HG03025 (cell line): Measurements from ENCODE around the gene PKNOX2.

Source experiments
- ATAC-seq: cut with Tn5 transposase; IDR thresholded peaks from one replicate; pipeline ENCODE4 v1.9.1; 2021; ENCODE audit warnings: mild to moderate bottlenecking, moderate library complexity; ENCODE audit not compliant: unreplicated experiment, low FRiP score

The PKNOX2 gene

DNA sequence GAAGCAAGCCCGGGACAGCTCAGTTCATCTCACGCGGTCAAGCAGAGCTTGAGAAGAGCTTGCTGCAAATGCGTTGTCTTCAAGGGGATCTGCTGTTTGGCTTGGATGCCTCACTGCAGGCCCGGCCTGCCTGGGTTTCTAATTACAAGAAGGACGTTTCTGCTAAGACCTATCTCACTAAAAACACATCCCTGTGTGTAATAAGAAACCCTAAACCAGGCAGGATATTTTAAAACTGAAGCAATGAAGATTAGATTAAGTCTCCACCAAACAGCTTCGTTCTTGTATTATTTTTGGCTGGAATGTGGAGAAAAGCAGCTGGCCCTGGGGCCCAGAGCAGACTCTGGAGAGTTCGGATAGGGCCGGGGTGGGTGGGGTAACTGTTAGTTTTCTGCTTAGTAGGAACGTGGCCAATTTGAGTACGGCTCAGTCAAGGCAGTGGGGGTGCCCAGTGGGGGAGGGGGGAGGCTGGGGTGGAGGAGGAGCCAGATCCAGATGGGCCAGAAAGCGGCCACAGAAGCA is 6.0 kb downstream of the PKNOX2 start:
- no peak for ATAC-seq

DNA sequence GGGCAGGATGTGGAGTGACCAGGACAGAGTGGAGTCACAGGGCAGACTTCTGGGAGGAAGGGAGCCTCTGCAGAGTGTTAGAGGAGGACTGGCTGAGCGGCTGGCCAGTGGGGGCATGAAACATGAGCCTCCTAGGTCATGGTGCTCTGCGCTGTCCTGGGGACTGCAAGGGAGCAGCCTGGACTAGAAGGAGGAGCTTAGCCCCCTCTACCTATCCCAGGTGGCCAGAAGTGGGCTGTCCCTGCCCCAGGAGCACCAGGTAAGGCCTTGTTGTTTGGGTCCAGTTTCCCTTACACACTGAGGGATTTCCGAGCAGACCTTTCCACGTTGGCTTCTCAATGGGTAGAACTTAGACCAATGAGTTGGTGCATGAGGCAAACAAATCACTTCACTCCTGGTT is 7.4 kb downstream of the PKNOX2 start:
- ATAC-seq = no peak

DNA sequence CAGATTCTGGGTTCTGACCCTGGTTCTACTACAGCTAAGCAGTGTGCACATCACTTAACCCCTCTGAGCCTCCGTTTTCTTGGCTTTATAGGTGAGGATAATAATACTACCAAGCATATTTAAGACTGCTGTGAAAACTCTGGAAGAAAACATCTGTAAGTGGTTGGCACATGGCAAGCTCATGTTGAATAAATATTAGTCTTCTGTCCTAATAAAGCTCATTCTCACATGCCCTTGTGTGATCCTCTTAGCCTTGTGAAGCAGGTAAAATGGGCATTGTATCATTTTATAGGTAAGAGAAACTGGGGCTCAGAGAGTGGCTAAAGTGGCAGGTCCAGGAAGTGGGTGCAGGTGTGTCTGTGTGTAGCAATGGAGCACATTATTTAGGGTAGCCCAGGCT is 8.5 kb downstream of the PKNOX2 start:
- ATAC-seq = no peak

DNA sequence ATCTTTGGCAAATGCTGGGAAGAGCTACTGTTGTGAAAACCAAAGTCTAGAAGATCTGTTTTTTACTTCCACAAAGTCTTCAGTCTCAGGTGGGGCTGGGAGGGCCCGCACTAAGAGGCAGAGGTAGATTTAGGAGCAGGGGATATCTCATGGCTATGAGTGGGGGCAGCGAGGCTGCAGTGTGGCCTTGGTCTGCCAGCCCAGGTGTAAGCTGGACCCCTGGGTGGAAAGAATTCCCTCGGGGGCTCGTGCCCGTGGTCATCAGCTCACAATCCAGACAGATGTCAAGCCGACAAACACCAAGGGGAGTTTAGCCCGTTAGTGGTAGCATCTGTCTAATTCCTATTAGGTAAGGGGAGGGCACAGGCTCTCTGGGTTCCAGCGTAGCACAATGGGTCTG is 9.0 kb downstream of the PKNOX2 start:
- ATAC-seq = no peak

DNA sequence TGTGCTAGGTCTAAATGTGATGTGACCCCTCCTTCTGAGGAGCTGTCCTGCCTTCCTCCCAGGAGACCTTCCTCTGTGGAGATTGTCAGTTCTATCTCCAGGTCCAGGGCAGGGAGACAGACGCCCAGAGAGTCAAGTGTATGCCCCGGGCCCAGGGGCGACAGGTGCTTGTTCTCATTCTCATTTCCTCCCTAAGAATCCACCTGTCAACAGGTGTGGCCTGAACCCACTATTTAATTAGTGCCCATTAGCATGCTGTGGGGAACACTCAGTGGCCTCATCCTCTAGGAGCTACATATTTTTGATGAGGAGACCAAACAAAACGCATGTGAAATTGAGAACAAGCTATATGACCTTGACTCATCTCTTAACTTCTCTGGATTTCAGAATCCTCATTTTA is 9.5 kb downstream of the PKNOX2 start:
- no peak for ATAC-seq

- ATAC-seq = no peak
These were observed 10.1 kb downstream of the PKNOX2 start for GRCh38 chr11:125174686-125175085.

DNA sequence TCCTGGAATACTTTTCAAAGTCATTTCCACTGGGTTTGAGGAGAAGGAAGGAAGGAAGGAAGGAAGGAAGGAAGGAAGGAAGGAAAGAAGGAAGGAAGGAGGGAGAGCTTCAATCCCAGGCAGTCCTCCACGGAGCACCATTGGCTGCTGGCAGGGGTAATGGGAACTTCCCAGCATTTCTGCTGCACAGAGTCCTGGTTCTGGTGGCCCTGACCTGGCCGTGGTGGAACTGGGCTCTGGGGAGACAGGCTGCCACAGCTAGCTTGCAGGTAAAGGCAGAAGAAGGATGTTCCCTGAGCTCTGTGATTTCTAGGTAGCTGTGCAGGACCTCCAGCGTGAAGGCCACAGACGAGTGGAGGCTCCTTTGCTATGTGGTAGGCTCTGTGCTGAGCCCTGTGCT is 10.6 kb downstream of the PKNOX2 start:
- no peak for ATAC-seq

DNA sequence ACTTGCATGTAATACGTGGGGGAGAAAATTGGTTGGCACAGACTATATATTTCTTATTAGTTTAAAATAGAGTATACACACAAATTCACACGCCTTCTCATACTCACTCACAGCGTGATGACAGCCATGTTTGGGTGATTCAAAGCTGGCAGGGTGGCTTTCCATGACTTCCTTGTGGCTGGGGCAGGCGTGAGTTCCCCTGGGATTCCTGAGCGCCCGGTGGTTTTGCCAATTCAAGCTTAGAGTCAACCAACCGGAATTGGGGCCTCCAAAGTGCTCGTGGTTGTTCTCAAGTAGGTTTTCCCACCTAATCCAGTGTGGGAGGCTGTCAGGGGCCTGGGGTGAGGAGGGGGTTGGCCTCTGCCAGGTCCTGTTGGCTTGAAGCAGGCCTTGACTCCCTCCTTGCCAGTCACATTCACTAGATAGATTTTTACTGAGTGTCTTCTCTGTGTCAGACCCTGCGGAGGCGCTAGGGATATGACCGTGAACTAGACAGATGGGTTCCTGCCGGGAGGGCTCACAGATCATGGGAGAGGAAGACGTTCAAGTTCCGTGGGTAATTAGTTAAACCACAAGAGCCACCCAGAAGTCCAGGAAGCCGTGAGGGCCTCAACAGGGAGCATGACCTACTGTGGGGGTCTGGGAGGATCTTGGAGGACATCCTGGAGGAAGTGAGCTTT is 11.5 kb downstream of the PKNOX2 start:
- ATAC-seq = no peak

GRCh38 chr11:125176866-125177265 is 12.3 kb downstream of the PKNOX2 start:
- peak; percentile 53 for ATAC-seq

DNA sequence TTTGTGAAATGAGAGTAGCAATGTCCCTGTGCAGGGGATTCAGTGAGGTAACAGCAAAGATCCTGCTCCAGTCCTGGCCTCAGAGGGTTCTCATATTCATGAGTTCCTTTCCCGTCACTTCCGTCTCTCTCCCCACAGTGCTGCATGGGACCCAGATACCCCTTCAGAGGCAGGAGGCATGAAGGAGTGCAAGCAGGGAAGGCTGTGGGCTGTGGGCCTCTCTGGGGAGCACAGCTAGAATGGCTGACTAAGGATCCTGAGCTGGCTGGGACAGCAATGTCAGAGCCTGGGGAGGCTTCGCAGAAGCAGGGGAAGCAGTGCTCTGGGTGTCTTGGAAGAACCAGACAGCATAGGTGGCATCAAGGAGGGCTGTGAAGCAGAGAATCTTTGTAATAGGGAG is 13.0 kb downstream of the PKNOX2 start:
- no peak for ATAC-seq

DNA sequence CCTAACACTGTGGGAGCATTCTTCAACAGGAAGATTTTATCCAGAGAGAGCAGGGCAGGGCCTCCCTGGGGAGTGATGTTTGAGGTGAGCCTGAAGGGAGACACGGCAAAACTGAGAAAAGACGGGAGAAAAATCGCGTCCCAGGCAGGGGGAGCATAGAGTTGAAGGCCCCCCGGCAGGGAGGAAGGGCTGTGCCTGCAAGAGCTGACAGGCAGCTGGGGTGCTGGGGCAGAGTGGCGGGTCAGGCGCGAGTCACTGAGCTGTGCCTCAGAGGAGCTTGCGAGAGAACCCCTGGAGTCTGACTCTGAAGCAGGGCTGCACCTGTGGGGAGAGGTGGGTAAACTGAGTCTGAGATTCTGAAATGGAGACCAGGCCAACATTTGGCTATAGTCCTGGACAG is 14.8 kb downstream of the PKNOX2 start:
- ATAC-seq = no peak

DNA sequence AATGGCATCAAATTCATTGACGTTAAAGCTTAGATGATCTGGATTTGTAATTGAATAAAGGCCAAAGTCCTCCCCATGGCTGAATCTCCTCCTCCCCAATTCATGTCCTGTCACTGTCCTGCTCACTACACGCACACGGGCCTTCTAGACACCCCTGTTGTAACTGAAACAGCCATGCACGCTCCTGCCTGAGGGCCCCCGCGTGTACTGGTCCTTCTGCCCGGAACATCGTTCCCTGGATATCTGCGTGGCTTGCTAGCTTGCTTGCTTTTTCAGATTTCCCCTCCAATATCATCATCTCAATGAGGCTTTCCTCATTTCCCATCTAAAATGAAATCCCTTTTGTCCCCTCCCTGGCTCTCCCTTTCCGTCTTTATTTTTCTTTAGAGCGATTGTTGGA is 15.3 kb downstream of the PKNOX2 start:
- ATAC-seq = no peak

DNA sequence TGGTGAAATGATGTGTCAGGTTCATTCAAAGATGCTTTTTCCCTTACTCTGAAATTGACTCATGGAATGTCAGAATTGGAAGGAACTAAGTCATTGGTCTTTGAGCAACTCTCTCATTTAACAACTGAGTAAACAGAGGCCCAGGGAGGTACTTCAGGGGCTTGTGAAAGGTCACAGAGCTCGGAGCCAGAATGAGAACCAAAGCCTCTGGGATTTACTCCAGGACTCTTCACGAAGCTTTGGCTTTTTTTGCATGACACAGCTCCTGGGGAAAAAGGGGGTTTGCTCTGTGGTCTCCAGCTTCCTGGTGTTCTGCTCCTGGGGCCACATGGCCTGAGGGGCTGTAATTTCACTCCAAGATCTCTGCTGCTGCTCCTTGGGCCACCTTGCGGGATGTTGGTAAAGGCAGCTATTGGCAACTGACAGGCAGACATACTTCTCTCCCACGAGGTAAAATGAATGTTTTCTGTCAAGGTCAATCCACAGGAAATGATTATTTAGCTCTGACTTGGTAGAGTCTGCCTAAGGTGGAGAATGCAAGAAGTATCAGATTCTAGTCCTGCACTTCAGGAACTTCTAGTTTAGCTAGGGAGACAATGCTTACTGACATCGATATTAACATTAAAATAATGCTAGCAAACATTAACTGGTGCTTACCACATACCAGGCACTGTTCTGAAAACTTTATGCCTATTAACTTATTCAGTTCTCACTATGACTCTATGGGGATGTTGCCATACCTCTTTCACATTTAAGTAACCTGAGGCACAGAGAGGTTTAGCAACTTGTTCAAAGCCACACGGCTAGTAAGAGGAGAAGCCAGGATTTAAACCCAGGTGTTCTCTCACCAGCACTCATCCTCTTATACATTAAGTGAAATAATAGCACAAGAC is 16.1 kb downstream of the PKNOX2 start:
- no peak for ATAC-seq

- ATAC-seq = no peak
These were observed 18.0 kb downstream of the PKNOX2 start for GRCh38 chr11:125182573-125182972.

DNA sequence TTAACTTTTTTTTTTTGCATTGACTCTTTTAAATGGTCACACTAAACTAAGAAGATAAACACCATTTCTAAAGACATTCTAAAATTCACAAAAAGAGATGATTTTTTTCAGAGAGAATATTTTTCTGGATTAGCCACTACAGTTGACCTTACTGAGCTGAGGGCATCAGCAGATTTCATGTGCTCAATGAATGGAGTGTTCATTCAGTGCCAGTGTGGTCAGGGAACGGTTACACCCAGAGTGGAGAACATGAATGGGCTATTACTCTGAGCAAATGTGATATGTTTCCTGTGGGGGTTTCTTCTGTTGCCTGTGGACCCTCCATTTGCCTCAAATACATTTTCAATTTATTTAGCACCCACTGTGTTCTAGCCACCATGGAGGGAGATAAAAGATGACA is 19.1 kb downstream of the PKNOX2 start:
- no peak for ATAC-seq

- no peak for ATAC-seq
These were observed 23.5 kb downstream of the PKNOX2 start for GRCh38 chr11:125188021-125188420.

DNA sequence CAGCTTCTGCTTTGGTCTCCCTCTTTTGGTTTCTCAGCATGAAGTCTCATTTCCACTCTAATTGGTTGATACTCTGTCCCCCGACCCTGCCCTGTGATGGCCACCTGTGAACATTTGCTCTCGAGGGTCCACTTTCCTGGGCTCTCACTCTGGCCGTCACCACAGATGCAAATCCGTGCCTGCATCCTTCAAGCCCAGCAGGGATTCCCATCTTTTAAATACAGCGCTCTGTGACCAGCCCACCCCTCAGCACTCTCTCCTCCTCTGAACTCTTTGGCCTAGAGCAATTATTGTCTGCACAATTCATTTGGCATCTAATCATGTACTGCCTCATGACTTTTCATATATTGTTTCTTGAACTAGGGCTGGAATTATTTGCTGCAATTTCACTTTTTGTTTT is 26.0 kb downstream of the PKNOX2 start:
- no peak for ATAC-seq

DNA sequence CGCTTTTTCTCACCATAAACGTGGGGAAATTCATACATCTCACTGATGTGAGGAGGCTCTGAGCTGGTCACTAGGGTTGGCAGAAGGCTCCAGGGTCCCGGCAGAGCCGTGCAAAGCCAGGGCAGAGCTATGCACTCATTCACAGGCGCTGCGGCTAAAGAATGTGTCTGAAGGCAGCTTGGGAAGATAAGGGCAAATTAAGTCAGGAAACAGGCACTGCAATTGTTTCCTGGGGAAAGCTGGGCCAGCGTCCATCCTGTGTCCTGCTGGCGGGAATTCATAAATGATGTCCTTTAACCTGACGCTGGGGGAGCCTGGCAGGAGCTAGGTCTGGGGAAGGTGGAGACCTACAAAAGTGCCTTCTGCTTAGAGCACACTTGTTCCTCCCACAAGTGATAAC is 27.6 kb downstream of the PKNOX2 start:
- ATAC-seq = no peak

DNA sequence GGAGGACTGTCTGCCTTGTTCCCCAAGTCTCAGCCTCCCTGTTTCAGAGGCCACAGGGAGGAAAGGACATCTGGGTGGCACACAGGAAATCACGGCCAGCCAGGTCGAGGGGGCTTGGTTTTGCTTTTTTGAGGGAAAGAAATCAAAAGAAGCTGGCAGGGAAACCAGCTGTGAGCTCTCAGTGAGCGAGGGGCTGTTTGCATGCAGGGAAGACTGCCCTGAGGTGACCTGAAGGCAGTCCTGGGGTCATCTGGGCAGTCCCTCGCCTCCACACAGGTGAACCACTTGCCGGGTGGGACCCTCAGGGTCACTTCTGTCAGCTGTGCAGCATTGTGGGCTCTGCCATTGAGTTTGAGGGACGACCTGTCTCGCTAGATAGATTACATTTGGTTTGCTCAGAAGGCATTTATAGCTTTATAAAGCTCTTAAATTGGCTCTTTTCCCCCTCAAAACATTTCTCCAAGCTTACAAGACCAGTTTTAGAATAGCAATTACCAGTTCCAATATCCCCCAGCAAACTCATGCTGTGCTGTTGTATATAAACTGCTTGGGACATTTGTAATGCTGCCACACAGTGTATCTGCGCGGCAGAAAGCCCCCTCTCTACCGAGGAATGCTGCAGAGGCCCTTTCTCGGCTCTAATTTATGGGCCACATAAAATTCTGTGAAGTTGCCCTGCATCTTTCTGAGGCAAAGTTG is 28.3 kb downstream of the PKNOX2 start:
- no peak for ATAC-seq

DNA sequence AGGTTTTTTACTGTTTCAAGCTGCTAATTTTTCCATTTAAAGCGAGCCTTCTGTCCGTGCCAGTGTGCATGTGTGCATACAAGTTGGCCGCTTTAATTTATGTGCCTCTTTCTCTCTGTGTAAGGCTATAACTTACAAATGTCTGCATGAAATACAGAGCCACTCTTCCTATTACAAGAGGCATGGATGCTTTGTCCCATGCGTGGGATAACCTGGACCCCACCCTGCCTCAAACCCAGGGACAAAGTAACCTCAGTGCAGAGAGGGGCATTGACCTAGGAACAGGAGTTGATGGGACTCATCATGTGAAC is 28.8 kb downstream of the PKNOX2 start:
- no peak for ATAC-seq

DNA sequence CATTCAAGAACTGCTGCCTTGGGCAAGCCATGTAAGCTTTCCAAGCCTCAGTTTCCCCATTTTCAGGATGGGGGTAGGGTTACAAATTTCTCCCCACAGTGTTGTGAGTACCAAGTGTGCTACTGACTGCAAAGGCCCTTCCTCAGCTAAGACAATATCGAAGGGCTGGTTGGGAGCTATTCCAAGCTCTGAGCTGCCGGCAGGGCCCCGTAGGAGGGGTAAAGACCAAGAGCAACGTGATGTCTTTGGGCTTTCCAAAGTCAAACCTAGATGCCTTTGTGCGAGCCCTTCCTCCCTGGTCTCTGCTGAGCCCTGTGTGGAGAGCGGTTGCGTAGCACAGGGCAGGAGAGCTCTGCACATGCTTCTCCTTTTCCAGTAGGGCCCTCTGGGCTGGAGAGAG is 29.3 kb downstream of the PKNOX2 start:
- ATAC-seq = no peak
